ENCODE data around the gene NCKAP5. TPM values are rescaled to one million over a fixed set of nuclear protein-coding genes. Genes with fewer than 3 reads are reported as not detected.

Gene NCKAP5
- total and polyA plus RNA-seq, 7 experiments from 2014 or later: 0.12 TPM; not detected in 6

- intact Hi-C loops (cut with micrococcal nuclease): no loop called here
- H3K9me3 ChIP-seq (ENCODE audit: control insufficient read depth in 2 of 3, low read length in 3 of 3): peaks cover 0 to 3% (median 0%) of the 10 kb centered on the region in 3 experiments
- H3K36me3 Mint-ChIP-seq: no peaks in the 10 kb centered on the region
- DNase-seq (no peak), ATAC-seq (no peak)
- H3K36me3 ChIP-seq (ENCODE audit: control insufficient read depth in 2 of 3, insufficient read depth in 3 of 3, low read length in 3 of 3): no peaks in the 10 kb centered on the region
- no peak overlapping the region for H3K27ac Mint-ChIP-seq
- no peaks in the 10 kb centered on the region for H3K4me1 ChIP-seq (ENCODE audit: control insufficient read depth in 2 of 2, insufficient read depth in 2 of 2, low read length in 2 of 2)
- ChIA-PET CTCF (no interaction called here), POLR2A (no interaction called here)
- H3K4me1 Mint-ChIP-seq: no peaks in the 10 kb centered on the region
- H3K4me3 Mint-ChIP-seq: no peak overlapping the region
- peaks cover 0 to 7% (median 0%) of the 10 kb centered on the region in 11 donors for H3K9me3 Mint-ChIP-seq
- H3K27me3 Mint-ChIP-seq: peaks cover 0 to 6% (median 0%) of the 10 kb centered on the region in 5 donors
- H3K27me3 ChIP-seq (ENCODE audit: control insufficient read depth in 2 of 2, insufficient read depth in 2 of 2, low read length in 2 of 2): no peaks in the 10 kb centered on the region
- no peak overlapping the region for H3K27ac ChIP-seq (ENCODE audit: low read depth, low read length)
- no peak overlapping the region for H3K4me3 ChIP-seq (ENCODE audit: low read length)
Measured at GRCh38 chr2:133495226-133495625, 73.0 kb downstream of the NCKAP5 start.

- Mint-ChIP-seq H3K27me3 (peaks cover 0 to 1% (median 0%) of the 10 kb centered on the region in 5 donors), H3K4me3 (no peak overlapping the region), H3K36me3 (no peaks in the 10 kb centered on the region), H3K4me1 (no peaks in the 10 kb centered on the region), H3K27ac (no peak overlapping the region), H3K9me3 (peaks cover 0 to 3% (median 0%) of the 10 kb centered on the region in 11 donors)
- Histone ChIP-seq H3K27ac (ENCODE audit: low read depth, low read length) (no peak overlapping the region), H3K9me3 (ENCODE audit: control insufficient read depth in 2 of 3, low read length in 3 of 3) (peaks cover 0 to 4% (median 0%) of the 10 kb centered on the region in 3 experiments), H3K27me3 (ENCODE audit: control insufficient read depth in 2 of 2, insufficient read depth in 2 of 2, low read length in 2 of 2) (no peaks in the 10 kb centered on the region), H3K4me3 (ENCODE audit: low read length) (no peak overlapping the region), H3K36me3 (ENCODE audit: control insufficient read depth in 2 of 3, insufficient read depth in 3 of 3, low read length in 3 of 3) (no peaks in the 10 kb centered on the region), H3K4me1 (ENCODE audit: control insufficient read depth in 2 of 2, insufficient read depth in 2 of 2, low read length in 2 of 2) (no peaks in the 10 kb centered on the region)
- CTCF ChIA-PET: no interaction called here
- no peak for ATAC-seq
- POLR2A ChIA-PET: no interaction called here
- intact Hi-C loops (cut with micrococcal nuclease): no loop called here
- no peak for DNase-seq
Measured at GRCh38 chr2:133492719-133493380, 75.4 kb downstream of the NCKAP5 start.

- no peak overlapping the region for H3K27ac ChIP-seq (ENCODE audit: low read depth, low read length)
- Mint-ChIP-seq H3K9me3 (peaks cover 0 to 9% (median 2%) of the 10 kb centered on the region in 11 donors), H3K36me3 (no peaks in the 10 kb centered on the region), H3K4me3 (no peak overlapping the region), H3K27me3 (no peaks in the 10 kb centered on the region), H3K4me1 (no peaks in the 10 kb centered on the region), H3K27ac (no peak overlapping the region)
- H3K4me1 ChIP-seq (ENCODE audit: control insufficient read depth in 2 of 2, insufficient read depth in 2 of 2, low read length in 2 of 2): no peaks in the 10 kb centered on the region
- ATAC-seq (no peak), DNase-seq (no peak)
- no peak overlapping the region for H3K4me3 ChIP-seq (ENCODE audit: low read length)
- CTCF ChIA-PET: no interaction called here
- no peaks in the 10 kb centered on the region for H3K27me3 ChIP-seq (ENCODE audit: control insufficient read depth in 2 of 2, insufficient read depth in 2 of 2, low read length in 2 of 2)
- POLR2A ChIA-PET: no interaction called here
- H3K9me3 ChIP-seq (ENCODE audit: control insufficient read depth in 2 of 3, low read length in 3 of 3): peaks cover 0 to 4% (median 0%) of the 10 kb centered on the region in 3 experiments
- intact Hi-C loops (cut with micrococcal nuclease): no loop called here
- no peaks in the 10 kb centered on the region for H3K36me3 ChIP-seq (ENCODE audit: control insufficient read depth in 2 of 3, insufficient read depth in 3 of 3, low read length in 3 of 3)
Measured at GRCh38 chr2:133490411-133490980, 77.8 kb downstream of the NCKAP5 start.

- Histone ChIP-seq H3K4me1 (ENCODE audit: control insufficient read depth in 2 of 2, insufficient read depth in 2 of 2, low read length in 2 of 2) (no peaks in the 10 kb centered on the region), H3K27me3 (ENCODE audit: control insufficient read depth in 2 of 2, insufficient read depth in 2 of 2, low read length in 2 of 2) (no peaks in the 10 kb centered on the region), H3K27ac (ENCODE audit: low read depth, low read length) (no peak overlapping the region), H3K4me3 (ENCODE audit: low read length) (no peak overlapping the region), H3K9me3 (ENCODE audit: control insufficient read depth in 2 of 3, low read length in 3 of 3) (peaks cover 0 to 4% (median 0%) of the 10 kb centered on the region in 3 experiments), H3K36me3 (ENCODE audit: control insufficient read depth in 2 of 3, insufficient read depth in 3 of 3, low read length in 3 of 3) (no peaks in the 10 kb centered on the region)
- ATAC-seq (no peak), DNase-seq (no peak)
- H3K27me3 Mint-ChIP-seq: peaks cover 0 to 3% (median 0%) of the 10 kb centered on the region in 5 donors
- H3K27ac Mint-ChIP-seq: no peak overlapping the region
- H3K36me3 Mint-ChIP-seq: no peaks in the 10 kb centered on the region
- no peak overlapping the region for H3K4me3 Mint-ChIP-seq
- ChIA-PET CTCF (no interaction called here), POLR2A (no interaction called here)
- intact Hi-C loops (cut with micrococcal nuclease): no loop called here
- H3K9me3 Mint-ChIP-seq: peaks cover 0 to 9% (median 2%) of the 10 kb centered on the region in 11 donors
- no peaks in the 10 kb centered on the region for H3K4me1 Mint-ChIP-seq
Measured at GRCh38 chr2:133489641-133490410, 78.4 kb downstream of the NCKAP5 start.

- peaks cover 0 to 3% (median 0%) of the 10 kb centered on the region in 5 donors for H3K27me3 Mint-ChIP-seq
- Histone ChIP-seq H3K36me3 (ENCODE audit: control insufficient read depth in 2 of 3, insufficient read depth in 3 of 3, low read length in 3 of 3) (no peaks in the 10 kb centered on the region), H3K4me1 (ENCODE audit: control insufficient read depth in 2 of 2, insufficient read depth in 2 of 2, low read length in 2 of 2) (no peaks in the 10 kb centered on the region), H3K27ac (ENCODE audit: low read depth, low read length) (no peak overlapping the region), H3K9me3 (ENCODE audit: control insufficient read depth in 2 of 3, low read length in 3 of 3) (peaks cover 0 to 4% (median 0%) of the 10 kb centered on the region in 3 experiments), H3K4me3 (ENCODE audit: low read length) (no peak overlapping the region), H3K27me3 (ENCODE audit: control insufficient read depth in 2 of 2, insufficient read depth in 2 of 2, low read length in 2 of 2) (no peaks in the 10 kb centered on the region)
- no peak overlapping the region for H3K4me3 Mint-ChIP-seq
- intact Hi-C loops (cut with micrococcal nuclease): no loop called here
- ChIA-PET POLR2A (no interaction called here), CTCF (no interaction called here)
- peaks cover 0 to 9% (median 2%) of the 10 kb centered on the region in 11 donors for H3K9me3 Mint-ChIP-seq
- no peaks in the 10 kb centered on the region for H3K4me1 Mint-ChIP-seq
- DNase-seq (no peak), ATAC-seq (no peak)
- no peak overlapping the region for H3K27ac Mint-ChIP-seq
- no peaks in the 10 kb centered on the region for H3K36me3 Mint-ChIP-seq
Measured at GRCh38 chr2:133489146-133489545, 79.1 kb downstream of the NCKAP5 start.

- Mint-ChIP-seq H3K4me3 (no peak overlapping the region), H3K36me3 (no peaks in the 10 kb centered on the region), H3K9me3 (peaks cover 0 to 11% (median 2%) of the 10 kb centered on the region in 11 donors), H3K27ac (no peak overlapping the region), H3K4me1 (no peaks in the 10 kb centered on the region), H3K27me3 (peaks cover 0 to 4% (median 3%) of the 10 kb centered on the region in 5 donors)
- ATAC-seq (no peak), DNase-seq (no peak)
- Histone ChIP-seq H3K4me1 (ENCODE audit: control insufficient read depth in 2 of 2, insufficient read depth in 2 of 2, low read length in 2 of 2) (no peaks in the 10 kb centered on the region), H3K27me3 (ENCODE audit: control insufficient read depth in 2 of 2, insufficient read depth in 2 of 2, low read length in 2 of 2) (no peaks in the 10 kb centered on the region), H3K9me3 (ENCODE audit: control insufficient read depth in 2 of 3, low read length in 3 of 3) (peaks cover 0 to 4% (median 0%) of the 10 kb centered on the region in 3 experiments), H3K27ac (ENCODE audit: low read depth, low read length) (no peak overlapping the region), H3K36me3 (ENCODE audit: control insufficient read depth in 2 of 3, insufficient read depth in 3 of 3, low read length in 3 of 3) (no peaks in the 10 kb centered on the region), H3K4me3 (ENCODE audit: low read length) (no peak overlapping the region)
- ChIA-PET POLR2A (no interaction called here), CTCF (no interaction called here)
- intact Hi-C loops (cut with micrococcal nuclease): no loop called here
Measured at GRCh38 chr2:133486771-133487191, 81.5 kb downstream of the NCKAP5 start.

Measured in naive thymus-derived CD4-positive, alpha-beta T cell (primary cell).